Measurements from ENCODE around the gene CNOT4. TPM values are rescaled to one million over a fixed set of nuclear protein-coding genes. Genes with fewer than 3 reads are reported as not detected.
A peak's percentile ranks its signal among the peaks of the same experiment; 100 is the strongest.

The CNOT4 gene
- total and polyA plus RNA-seq, 10 of the 15 experiments (the other 5 are each of a cell fraction or from before 2014, with no cell fraction given) = 9.4 to 29.6 (median 16.6) TPM

GRCh38 chr7:135557455-135558336 is 47.8 kb upstream of the CNOT4 start, which contains the start of gene NUP205:
Gene NUP205, plus strand, starts transcription at chr7:135557917. Its CDS starts 28 bp downstream, at chr7:135557945.
- ChIA-PET SMC1A (ENCODE audit: uncharacterized antibody, unreplicated experiment) (interaction anchor here (1.0 kb wide), 2 partner anchors 35 to 368 kb away, joined by 3 read pairs; no protein-coding TSS in a partner anchor), CTCF (interaction anchor here (0.7 to 2.5 kb wide), 7 partner anchors 47 to 283 kb away, joined by 3 to 14 read pairs (median 6); no protein-coding TSS in a partner anchor), RAD21 (ENCODE audit: unreplicated experiment) (interaction anchor here (1.4 kb wide), 1 partner anchor 88 kb away, joined by 4 read pairs; no protein-coding TSS in a partner anchor), POLR2A (interaction anchor here (0.5 to 1.1 kb wide), 2 partner anchors 12 to 88 kb away, joined by 3 to 4 read pairs; no protein-coding TSS in a partner anchor)
- Histone ChIP-seq H3K4me2 (ENCODE audit: control insufficient read depth, insufficient read depth) (peak within 1 kb of the TSS; percentile 66), H3K27ac (ENCODE audit: control insufficient read depth, insufficient read depth) (peak within 1 kb of the TSS; percentile 95), H3K36me3 (ENCODE audit: control insufficient read depth in 2 of 2, insufficient read depth in 2 of 2, low read length in 1 of 2) (no peaks in the 10 kb centered on the region), H3K4me1 (ENCODE audit: control insufficient read depth, insufficient read depth, low read length) (peaks cover 25% of the 10 kb centered on the region), H3K27me3 (replicated peaks in 1 of 2; ENCODE audit: control insufficient read depth in 2 of 2, insufficient read depth in 2 of 2, low read length in 1 of 2) (no peaks in the 10 kb centered on the region), H3K9me3 (replicated peaks; ENCODE audit: control insufficient read depth, insufficient read depth, low read length) (no peaks in the 10 kb centered on the region; the same call in 2 of the 3 replicates), H3K9ac (ENCODE audit: control insufficient read depth, insufficient read depth, low read length) (peak within 1 kb of the TSS; percentile 98), H3K79me2 (ENCODE audit: control insufficient read depth, insufficient read depth, low read length) (peaks cover 43% of the 10 kb centered on the region), H2AFZ (ENCODE audit: control insufficient read depth, low read depth, low read length) (peak within 1 kb of the TSS; percentile 98), H3K4me3 (peak within 1 kb of the TSS; percentile 96), H4K20me1 (ENCODE audit: control insufficient read depth, insufficient read depth) (no peaks in the 10 kb centered on the region)
- FAIRE-seq = peak; percentile 92
- peak; percentile 86 for ATAC-seq
- WGBS (ENCODE audit: insufficient coverage, insufficient replicate concordance, low lambda C conversion rate, missing lambda C conversion rate) = 2% methylated on average over 38 of the region's 38 CpGs
- peak; percentile 85 for DNase-seq (ENCODE audit: low read depth, low spot score)
- intact Hi-C loops (cut with micrococcal nuclease; ENCODE audit: unreplicated experiment) = loop anchor here (1.0 kb wide), 1 partner anchor 47 kb away; the partner anchor contains the start of gene CNOT4
- in situ Hi-C loops (cut with MboI) = loop anchor here (5.0 to 10.0 kb wide), 2 partner anchors 45 to 563 kb away; partner anchors contain the start of gene CNOT4
- TSS peak; percentile 99 for BruUV-seq (replicated peaks)
- TF ChIP-seq ZNF24 (IDR thresholded peaks at IDR 0.05) (no peak), SMAD5 (IDR thresholded peaks at IDR 0.05; ENCODE audit: low read depth) (peak; percentile 78), NBN (IDR thresholded peaks at IDR 0.05) (peak; percentile 80), YY1 (IDR thresholded peaks at IDR 0.05; ENCODE audit: low read depth, low read length) (peak; percentile 99), ESRRA (IDR thresholded peaks at IDR 0.05; ENCODE audit: low read length) (no peak), ZSCAN29 (IDR thresholded peaks at IDR 0.05) (no peak), SUZ12 (IDR thresholded peaks at IDR 0.05; ENCODE audit: unreplicated experiment) (no peak)
- TF ChIP-seq, protein P1, sequence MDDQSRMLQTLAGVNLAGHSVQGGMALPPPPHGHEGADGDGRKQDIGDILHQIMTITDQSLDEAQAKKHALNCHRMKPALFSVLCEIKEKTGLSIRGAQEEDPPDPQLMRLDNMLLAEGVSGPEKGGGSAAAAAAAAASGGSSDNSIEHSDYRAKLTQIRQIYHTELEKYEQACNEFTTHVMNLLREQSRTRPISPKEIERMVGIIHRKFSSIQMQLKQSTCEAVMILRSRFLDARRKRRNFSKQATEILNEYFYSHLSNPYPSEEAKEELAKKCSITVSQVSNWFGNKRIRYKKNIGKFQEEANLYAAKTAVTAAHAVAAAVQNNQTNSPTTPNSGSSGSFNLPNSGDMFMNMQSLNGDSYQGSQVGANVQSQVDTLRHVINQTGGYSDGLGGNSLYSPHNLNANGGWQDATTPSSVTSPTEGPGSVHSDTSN (IDR thresholded peaks at IDR 0.05; ENCODE audit: insufficient replicate concordance, low read depth, low read length) = no peak
- TF ChIP-seq, protein P2, sequence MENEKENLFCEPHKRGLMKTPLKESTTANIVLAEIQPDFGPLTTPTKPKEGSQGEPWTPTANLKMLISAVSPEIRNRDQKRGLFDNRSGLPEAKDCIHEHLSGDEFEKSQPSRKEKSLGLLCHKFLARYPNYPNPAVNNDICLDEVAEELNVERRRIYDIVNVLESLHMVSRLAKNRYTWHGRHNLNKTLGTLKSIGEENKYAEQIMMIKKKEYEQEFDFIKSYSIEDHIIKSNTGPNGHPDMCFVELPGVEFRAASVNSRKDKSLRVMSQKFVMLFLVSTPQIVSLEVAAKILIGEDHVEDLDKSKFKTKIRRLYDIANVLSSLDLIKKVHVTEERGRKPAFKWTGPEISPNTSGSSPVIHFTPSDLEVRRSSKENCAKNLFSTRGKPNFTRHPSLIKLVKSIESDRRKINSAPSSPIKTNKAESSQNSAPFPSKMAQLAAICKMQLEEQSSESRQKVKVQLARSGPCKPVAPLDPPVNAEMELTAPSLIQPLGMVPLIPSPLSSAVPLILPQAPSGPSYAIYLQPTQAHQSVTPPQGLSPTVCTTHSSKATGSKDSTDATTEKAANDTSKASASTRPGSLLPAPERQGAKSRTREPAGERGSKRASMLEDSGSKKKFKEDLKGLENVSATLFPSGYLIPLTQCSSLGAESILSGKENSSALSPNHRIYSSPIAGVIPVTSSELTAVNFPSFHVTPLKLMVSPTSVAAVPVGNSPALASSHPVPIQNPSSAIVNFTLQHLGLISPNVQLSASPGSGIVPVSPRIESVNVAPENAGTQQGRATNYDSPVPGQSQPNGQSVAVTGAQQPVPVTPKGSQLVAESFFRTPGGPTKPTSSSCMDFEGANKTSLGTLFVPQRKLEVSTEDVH (IDR thresholded peaks at IDR 0.05; ENCODE audit: low read depth, partially characterized antibody) = peak; percentile 89
- TF ChIP-seq, protein P3, sequence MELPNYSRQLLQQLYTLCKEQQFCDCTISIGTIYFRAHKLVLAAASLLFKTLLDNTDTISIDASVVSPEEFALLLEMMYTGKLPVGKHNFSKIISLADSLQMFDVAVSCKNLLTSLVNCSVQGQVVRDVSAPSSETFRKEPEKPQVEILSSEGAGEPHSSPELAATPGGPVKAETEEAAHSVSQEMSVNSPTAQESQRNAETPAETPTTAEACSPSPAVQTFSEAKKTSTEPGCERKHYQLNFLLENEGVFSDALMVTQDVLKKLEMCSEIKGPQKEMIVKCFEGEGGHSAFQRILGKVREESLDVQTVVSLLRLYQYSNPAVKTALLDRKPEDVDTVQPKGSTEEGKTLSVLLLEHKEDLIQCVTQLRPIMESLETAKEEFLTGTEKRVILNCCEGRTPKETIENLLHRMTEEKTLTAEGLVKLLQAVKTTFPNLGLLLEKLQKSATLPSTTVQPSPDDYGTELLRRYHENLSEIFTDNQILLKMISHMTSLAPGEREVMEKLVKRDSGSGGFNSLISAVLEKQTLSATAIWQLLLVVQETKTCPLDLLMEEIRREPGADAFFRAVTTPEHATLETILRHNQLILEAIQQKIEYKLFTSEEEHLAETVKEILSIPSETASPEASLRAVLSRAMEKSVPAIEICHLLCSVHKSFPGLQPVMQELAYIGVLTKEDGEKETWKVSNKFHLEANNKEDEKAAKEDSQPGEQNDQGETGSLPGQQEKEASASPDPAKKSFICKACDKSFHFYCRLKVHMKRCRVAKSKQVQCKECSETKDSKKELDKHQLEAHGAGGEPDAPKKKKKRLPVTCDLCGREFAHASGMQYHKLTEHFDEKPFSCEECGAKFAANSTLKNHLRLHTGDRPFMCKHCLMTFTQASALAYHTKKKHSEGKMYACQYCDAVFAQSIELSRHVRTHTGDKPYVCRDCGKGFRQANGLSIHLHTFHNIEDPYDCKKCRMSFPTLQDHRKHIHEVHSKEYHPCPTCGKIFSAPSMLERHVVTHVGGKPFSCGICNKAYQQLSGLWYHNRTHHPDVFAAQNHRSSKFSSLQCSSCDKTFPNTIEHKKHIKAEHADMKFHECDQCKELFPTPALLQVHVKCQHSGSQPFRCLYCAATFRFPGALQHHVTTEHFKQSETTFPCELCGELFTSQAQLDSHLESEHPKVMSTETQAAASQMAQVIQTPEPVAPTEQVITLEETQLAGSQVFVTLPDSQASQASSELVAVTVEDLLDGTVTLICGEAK (IDR thresholded peaks at IDR 0.05; ENCODE audit: borderline replicate concordance) = no peak

Data from GM12878 (cell line).